ENCODE measurements around the gene LRP1-AS.

Gene LRP1-AS

DNA sequence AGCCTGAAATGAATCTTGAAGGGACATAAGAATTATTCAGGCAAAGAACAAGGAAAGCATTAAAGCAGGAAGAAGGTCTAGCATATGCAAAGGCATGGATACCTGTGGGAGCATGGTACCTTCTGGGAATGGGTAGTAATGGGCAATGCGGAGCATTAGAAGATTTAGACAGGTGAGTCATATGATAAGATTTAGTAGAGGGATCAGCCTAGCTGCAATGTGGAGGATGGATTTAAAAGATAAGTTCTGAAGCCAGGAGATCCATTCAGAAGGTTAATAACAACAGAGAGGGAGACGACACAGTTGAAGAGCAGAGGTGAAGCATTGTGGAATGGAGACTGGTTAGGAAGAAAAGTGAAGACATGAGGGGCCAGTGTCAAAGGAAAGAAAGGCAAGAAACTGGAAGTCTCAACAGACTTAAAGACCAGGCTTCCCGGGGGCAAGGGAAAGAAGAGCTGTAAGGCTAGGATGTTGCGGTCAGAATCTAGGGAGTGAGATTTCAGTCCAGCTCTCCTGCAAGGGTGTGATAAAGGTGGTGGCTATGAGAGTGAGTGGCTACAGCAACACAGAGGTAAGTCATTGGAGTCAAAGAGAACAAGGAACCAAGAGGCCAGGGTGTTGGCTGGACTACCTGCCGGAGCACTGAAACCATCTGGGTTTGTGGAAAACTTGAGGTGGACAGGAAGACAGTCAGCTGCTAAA lies 30.7 kb downstream of the LRP1-AS start:
- DNase-seq: no peak

DNA sequence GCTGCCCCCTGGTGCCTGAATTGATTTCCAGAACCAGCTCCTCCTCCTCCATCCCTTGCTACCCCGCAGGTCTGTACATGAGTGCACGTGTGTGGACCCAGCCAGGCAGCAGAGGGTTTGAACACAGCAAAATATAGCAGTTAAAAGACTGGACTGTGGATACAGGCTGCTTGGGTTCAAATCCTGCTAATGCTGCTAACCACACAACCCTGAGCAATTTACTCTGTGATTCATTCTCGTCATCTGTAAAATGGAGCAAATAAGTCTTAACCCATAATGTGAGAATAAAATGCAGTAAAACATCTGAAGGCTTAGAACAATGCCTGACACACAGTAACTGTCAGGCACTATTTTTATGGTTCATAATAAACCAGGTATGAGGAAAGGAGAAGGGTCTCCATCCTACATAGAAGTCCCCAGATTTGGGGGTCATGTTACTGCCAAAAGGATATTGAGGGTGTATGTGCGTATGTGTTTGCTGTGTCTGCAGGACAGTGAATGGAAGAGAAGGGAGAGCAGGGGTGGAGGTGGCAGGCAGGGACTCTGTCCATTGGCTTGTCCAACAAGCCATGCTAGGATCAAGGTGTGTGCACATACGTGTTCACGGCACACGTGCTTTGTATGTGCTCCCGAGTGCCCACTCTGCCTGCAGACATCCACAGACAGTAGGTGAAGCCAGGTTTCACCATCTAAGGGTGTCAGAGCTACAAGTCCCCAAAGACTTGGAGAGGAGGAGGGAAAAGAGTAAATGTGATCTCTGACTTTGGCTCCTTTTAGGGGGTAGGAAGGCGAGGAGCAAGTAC lies 34.7 kb downstream of the LRP1-AS start:
- no peak for DNase-seq

DNA sequence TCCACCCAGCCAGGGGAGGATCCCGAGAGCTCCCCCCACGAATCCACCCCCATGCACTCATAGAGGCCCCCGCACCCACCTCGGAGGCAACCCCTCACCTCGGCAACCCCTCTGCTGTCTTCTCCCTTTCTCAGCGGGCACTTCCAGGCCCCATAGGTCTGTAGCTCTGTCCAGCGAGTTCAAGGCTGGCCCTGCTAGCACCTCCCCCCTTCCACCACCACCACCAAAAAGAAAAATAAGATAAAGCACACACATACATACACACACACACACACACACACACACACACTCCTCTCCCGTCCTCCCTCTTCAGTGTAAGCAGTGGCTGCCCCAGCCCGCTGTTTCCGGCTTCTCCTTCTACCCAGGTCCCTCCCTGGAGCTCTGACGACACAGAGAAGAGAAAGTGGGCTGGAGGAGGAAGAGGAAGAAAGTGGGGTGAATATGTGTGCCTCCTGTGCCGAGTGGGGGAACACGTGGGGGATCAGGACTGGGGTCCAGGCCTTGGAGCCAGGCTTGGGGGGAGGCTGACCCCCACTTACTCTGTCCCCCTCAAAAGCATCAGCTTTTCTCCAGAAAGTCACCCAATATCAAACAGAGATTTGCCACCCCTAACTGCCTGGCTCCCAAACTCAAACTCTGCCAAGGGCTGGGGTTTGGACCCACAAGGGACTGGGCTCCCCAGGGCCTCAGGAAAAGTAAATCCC lies 36.2 kb downstream of the LRP1-AS start, which contains the start of gene STAT6:
STAT6 (minus strand) TSS at position 332 of the 704 bp plus-strand sequence. CDS start 3,084 bp downstream, outside the sequence.
- peak; percentile 34 for DNase-seq

DNA sequence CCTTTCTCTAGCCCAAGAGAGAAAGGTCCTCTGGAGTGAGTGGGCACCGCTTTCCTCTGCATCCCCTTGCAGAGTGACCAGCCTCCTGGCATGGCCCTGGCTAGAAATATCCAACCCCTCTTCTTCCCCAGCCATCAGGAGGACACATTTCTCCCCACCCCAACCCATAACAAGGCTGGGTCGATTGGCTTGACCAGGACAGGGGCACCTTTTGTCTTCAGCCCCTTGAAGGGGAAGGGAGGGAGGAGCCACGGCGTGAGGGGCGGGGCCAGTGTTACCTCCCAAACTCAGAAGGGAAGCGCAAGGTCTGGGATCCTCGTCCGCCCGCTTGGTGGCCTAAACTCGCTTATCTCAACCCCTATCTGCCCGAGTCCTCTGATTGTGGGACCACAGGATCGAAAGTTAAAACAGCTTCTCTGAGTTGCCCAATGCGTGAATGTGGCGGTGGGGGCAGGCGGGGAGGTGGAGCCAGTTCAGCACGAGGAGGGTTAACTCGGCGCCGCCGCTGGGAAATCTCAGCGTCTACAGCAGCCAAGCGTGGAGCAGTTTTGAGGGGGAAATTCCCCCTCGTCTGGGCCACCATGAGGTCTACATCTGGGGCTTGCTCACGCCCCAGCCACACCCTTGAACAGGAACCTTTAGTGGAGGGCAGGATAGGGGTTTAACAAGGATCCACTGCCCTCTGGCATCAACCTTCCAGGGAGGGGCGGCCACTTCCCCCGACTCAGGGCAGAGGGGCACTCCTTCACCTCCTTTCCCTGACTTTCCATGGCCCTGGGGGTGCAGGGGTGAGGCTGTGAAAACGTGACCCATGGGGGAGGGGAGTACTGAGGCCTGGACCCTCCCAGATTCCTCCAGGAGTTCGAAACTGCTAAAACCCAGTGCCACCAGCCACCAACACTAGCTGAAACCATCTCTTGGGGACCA lies 37.1 kb downstream of the LRP1-AS start:
- peak; percentile 64 for DNase-seq

DNA sequence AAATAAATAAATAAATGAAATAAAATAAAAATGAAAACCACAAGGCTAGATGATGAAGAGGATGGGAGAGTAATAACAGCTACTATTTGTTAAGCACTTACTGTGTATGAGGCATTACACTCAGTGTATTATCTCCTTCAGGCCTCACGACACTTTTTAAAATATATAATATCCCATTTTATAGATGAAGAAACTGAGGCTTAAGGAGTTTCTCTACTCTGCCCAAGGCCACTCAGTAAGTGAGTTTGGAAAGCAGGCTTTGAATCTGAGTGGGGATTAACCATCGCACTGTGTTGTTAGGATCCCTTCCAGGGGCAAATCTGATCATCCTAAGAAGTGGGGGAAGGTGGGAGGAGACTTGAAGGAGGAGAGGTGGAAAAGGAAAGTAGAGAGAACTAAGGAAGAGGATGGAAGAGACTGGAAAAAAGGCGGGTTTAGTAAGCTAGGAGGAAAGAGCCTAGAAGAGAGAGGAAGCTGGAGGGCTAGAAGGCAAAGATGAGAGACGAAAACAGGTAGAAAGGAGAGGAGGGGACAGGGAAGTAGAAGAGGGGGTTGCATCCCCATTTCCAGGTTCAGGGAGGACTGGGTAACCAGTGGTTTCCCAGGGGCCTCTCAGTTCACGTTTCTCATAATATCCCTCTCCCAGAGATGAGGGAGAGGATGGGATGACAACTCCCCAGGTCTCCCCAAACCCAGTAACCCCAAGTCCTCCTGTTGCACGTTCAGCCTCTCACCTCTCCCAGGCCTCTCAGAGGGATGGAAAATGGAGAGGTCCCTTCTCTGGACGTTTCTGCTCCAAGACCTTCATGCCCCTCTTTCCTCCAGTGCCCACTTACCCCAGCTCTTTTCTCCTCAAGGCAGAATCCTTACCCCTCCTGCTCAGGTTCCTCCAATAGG lies 38.0 kb downstream of the LRP1-AS start:
- peak; percentile 78 for DNase-seq

DNA sequence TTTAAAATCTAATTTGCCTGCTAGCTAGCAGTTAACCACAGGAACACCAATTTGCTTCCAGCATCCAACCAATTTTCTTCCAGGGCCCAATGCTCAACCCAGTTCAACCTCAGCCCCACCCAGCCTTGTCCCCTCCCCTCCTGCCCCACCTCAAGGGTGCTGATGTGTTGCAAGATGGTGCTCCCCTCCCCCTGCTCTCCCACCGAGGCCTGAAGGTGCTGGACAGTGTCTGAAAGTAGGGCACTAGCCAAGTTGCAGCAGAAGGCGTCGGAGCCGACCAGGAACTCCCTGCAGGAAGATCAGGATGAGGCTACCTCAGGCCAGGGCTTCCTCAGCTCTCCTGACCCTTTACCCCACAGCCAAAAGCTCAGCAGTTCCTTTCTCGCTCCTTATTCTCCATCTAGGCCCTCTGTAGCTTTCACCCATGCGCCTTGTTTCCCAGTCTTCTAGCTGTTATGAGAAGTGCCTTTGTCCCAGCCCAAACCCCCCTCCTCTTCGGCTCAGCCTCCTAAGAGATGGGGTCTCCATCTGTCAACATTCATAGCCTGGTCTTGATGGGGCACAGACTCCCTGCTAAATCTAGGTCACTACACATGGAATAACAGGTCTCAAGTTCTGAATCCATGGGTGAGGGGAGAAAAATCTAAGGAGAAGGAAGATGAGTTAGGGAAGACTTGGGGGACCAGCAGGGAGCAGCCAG lies 39.8 kb downstream of the LRP1-AS start:
- DNase-seq: no peak

DNA sequence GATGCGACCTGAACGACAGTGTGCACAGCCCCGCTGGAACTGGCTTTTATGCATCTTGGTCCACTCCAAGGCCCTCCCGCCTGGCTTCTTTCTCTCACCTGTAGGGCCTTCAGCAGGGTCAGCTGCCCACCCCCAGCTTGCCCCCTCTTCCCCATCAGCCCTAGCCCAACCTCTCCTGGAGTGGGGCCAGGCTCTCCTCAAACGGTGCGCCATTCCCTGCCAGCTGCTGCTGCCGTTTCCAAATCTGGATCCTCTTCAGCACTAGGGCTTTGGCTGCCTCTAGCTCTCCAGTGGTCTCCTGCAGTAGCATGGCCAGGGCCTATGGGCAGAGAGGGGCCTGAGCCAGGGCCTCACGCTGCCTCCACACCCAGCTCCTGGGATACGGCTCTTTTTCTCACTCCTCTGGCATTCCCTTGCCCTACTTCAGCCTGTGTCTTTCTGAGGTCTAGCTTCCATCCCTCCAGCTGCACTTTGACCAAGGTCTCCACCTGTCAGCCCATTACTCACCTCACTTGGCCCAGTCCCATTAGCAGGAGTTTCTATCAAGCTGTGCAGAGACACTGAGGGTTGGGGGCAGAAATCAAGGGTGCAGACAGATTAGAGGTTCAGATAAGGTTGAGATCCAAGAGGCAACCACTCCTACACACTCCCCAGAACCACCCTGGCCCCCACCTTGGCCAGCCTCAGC lies 41.3 kb downstream of the LRP1-AS start:
- no peak for DNase-seq

DNA sequence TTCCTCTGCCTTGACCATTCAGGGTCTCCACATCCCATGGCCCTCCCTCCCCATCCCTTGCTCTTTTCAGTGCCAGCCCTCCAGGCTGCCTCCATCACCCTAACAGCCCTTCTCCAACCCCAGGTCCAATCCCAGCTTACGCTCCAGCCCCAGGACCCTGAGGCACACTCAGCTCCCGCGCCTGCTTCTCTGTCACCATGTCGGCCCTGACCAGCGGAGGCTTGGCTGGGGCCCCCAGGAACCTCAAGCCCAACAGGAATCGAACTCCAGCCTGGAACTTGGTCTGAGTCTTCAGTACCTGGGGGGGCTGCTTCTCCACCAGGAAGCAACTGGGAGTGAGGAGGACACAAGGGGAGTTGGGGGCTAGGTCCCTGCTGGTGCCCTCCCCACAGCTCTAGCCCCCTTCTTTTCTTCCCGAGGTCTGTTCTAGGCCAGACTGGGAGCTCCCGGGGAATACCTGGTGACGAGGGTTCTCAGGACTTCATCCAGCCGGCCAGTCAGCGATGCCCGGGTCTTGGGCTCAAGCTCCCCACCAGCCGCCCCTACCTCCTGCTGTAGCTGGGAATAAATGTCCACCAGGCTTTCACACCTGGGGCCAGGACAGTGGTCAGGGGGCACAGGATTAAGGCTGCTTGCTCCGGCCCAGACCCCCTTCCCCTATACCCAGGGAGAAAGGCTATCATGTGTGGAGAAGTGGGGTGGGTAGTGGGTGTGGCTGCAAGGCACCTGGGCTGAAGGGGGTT lies 42.2 kb downstream of the LRP1-AS start:
- DNase-seq: no peak

DNA sequence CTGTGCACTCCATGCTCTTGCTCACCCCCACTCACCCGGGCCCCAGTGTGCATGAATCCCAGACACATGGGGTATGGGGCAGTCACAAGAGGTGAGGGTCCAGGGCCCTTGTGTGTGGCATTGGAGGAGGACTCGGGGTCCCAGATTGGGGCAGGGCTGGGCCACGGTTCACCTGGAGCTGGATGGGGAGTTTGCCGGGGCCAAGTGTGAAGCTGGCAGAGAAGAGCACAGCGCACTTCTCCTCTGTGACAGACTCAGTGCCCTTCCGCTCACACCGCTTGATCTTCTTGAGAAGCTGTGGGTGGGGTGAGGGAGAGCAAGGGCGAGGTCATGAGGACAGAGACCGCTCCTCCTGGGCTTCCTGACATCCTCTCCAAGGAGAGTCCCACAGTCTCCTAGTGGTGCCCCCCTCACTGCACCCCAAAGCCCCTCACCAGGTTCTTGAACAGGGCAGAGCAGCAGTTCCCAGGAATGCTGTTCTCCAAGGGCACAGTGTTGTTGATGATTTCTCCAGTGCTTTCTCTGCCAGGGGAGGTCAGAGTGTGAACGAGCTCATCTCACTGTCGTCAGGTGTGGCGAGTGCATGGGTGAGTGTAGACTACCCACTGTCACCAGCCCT lies 43.0 kb downstream of the LRP1-AS start:
- DNase-seq: no peak

DNA sequence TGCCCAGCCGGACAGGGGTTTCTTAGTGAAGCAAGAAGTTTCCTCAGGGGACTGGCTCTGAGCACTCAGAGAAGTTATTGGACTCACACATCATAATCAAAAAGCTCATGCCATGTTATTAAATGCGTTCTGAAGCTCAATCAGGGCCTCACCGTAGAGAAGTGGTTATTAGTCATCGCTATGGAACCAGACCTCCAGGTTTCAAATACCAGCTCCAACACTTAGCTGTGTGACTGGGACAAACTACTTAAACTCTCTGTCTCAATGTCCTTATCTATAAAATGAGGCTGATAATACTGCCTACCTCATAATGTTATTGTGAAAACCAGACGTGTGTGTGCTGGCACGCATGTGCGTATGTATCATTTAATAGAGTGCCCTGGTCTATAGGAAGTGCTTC lies 43.6 kb downstream of the LRP1-AS start:
- DNase-seq: no peak

DNA sequence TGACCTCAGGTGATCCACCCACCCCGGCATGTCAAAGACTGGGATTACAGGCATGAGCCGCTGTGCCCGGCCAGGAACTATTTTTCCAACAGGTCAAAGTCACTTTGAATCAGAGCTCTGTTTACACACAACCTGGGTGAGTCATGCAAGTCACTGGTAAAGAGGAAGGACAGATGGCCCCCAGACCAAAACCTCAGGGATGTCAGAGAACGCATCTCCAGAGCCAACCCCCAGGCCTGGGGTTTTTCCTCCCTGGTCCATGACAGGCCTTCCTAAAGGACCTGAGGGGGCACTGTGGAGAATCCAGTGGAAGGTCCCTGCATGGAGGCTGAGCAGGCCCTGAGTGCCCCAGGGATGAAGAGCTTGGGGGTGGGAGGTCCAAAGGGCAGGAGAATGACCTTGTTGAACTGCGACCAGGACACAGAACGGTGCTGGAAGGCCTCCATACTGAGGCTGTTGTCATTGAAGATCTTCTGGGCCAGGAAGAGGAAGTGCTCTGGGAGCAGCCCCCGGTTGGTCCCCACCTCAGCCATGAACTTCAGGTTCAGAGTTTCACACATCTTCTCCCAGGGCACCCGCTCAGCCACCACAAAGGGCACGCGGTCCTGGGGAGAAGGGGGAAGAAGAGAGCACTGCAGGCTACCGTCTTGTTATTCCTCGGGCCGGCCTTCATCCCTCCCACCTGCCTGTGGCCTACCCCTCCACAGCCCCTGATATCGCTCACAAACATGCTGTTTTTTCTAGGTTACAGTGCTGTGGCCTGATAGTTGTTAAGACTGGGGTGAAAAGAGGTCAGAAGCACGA lies 45.3 kb downstream of the LRP1-AS start:
- DNase-seq: peak; percentile 17

DNA sequence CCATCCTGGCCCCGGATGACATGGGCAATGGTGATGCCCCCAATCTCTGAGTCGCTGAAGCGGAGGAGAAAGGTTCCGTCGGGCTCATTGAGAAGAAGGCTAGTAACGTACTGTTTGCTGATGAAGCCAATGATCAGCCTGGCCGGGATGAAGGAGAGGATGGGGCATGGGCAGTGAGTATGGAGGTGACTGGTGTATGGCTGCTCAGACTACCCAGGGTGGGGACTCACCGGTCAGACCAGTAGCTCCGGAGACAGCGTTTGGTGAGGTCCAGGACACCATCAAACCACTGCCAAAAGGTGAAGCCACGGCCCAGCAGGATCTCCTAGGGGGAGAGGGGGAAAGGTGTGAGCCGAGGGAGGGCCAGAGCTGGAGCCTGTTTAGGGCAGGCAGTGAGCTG lies 47.7 kb downstream of the LRP1-AS start:
- DNase-seq: no peak

DNA sequence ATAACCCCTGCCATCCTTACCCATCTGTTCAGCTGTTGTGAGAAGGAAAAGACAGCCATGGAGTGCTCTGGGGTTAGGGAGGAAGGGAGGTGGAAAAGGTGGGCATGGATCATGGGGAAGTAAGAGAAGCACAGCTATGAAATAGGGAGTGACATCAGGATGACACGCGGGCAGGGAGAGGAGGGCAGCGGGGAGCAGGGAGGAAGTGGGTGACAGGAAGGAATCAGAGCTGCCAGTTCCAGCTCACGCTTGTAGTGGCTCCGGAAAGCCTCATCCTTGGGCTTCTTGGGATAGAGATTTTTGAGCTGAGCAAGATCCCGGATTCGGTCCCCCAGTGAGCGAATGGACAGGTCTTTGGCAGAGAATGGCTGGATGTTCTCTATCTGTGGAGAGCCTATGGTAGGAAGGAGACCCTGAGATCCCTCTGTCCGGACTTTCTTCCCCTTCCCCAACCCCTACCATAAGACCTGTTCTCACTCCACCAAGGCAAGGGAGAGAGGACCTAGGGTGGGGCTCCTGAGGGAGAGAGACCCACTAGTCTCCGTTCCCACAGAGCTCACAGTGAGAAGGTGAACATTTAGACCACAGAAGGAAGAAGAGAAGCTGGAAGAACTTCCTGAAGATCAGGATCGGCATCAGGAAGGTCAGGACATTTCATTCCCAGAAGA lies 48.2 kb downstream of the LRP1-AS start:
- no peak for DNase-seq

DNA sequence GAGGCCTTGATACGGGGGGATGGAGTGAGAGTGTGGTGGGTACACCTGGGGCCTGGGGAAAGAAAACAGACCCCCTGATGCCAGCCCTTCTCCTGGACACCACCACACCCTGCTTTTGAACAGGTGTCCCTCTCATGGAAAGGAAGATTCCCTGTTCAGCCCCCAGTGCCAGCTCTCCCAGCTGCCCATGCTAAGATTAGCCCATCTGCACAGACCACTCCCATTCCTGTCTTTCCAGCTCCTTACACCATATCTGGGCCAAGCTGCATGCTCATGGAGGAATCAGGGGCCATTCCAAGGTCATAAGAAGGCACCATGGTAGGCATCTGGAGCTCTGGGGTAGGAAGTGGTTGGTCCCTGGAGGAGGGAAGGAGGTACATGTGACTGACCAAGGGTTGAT lies 48.9 kb downstream of the LRP1-AS start:
- no peak for DNase-seq

DNA sequence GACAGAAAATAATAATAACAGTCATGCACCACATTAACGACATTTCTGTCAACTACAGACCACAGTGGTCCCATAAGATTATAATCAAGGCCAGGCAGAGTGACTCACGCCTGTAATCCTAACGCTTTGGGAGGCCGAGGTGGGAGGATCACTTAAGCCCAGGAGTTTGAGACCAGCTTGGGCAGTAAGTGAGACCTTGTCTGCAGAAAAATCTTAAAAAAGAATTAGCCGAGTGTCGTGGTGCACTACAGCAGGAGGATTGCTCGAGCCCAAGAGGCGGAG lies 49.9 kb downstream of the LRP1-AS start:
- peak; percentile 10 for DNase-seq

DNA sequence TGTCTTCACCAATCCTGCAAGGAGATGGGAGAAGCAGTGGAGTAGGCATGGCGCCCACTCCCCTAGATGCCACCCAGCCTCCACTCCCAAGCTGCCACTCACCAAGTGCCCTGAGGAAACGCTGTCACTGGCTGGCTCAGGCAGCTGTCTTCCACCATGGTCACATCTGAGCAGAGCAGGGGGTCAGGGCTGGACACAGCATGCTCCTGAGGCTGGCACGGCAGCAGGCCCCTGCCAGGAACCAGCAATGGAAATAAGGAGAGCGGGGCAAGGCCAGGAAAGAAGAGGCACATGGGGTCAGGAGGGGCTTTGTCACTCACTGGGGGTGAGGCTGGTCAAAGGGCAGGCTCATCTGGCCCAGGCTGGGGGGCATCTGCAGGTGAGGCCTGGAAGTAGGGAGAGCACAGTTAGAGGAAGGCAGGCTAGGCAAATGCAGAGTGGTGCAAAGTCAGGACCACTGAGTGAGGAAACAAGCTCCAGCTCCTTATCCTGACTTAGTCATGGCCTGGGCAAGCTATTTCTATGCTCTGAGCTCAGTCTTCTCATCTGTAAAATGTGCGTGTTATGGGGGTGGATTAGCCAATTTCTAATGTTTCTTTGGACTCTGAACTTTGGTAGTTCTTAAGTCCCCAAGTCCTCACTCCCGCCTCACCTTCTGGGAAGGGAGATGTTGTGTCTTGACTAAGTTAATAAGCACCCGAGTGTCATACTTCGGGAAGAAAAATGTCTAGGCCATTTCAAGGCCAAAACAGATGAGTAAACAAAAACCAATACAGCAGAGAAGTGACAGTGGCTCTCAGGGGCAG lies 50.5 kb downstream of the LRP1-AS start:
- DNase-seq: no peak

DNA sequence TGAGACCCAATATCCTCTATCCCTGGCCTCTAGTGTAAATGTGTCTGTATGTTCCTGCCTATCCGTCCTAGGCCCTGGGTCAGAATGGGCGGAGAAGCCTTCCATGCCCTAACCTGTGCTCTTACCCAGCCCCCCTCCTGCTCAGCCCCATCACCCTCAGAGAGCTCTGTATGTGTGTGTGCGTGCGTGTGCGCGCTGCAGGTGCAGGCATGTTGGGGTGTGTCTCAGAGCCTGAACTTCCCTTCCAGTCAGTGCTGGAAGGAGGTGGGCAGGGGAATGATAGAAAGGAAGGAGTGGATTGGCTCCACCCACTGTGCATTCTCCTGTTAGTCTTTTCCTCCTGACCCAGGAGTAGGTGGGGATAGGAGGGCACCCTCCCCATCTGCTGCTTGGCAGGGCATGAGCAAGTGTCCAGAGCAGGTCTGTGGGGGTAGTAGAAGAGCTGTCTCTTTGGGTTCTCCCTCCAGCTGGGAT lies 51.3 kb downstream of the LRP1-AS start:
- peak; percentile 16 for DNase-seq

Measured in NCI-H82 (cell line).